Activated CD8-positive, alpha-beta memory T cell treated with anti-CD3 and anti-CD28 coated beads for 1 hour (primary cell): Measurements from ENCODE around the gene CTNNA3.

Experiments
- DNase-seq, 2 donors: peaks; one replicate each; pipeline ENCODE4 v3.0.0-alpha.2; 2020; ENCODE audit warnings: low read depth in 1 of 2; ENCODE audit errors: extremely low read depth in 1 of 2

The CTNNA3 gene

GRCh38 chr10:66058594-66058993, 1637.4 kb downstream of the CTNNA3 start:
- DNase-seq: no peak

GRCh38 chr10:66049335-66049734, 1646.7 kb downstream of the CTNNA3 start:
- no peak for DNase-seq

GRCh38 chr10:66045859-66046258, 1650.1 kb downstream of the CTNNA3 start:
- no peak for DNase-seq

- DNase-seq: no peak
Measured at GRCh38 chr10:66041771-66042170, 1654.2 kb downstream of the CTNNA3 start.

GRCh38 chr10:66038623-66039022, 1657.4 kb downstream of the CTNNA3 start:
- no peak for DNase-seq

- no peak for DNase-seq
Measured at GRCh38 chr10:66026321-66026720, 1669.7 kb downstream of the CTNNA3 start.

GRCh38 chr10:66025186-66025585, 1670.8 kb downstream of the CTNNA3 start:
- no peak for DNase-seq

GRCh38 chr10:66021423-66021822, 1674.6 kb downstream of the CTNNA3 start:
- no peak for DNase-seq

GRCh38 chr10:66008221-66008620, 1687.8 kb downstream of the CTNNA3 start:
- DNase-seq: no peak

- no peak for DNase-seq
Measured at GRCh38 chr10:66006411-66006810, 1689.6 kb downstream of the CTNNA3 start.

- no peak for DNase-seq
Measured at GRCh38 chr10:65993451-65993850, 1702.5 kb downstream of the CTNNA3 start.

GRCh38 chr10:65968871-65969270, 1727.1 kb downstream of the CTNNA3 start:
- DNase-seq: no peak

GRCh38 chr10:65968437-65968836, 1727.6 kb downstream of the CTNNA3 start:
- no peak for DNase-seq

- no peak for DNase-seq
Measured at GRCh38 chr10:65964205-65964604, 1731.8 kb downstream of the CTNNA3 start.

- DNase-seq: no peak
Measured at GRCh38 chr10:65952086-65952485, 1743.9 kb downstream of the CTNNA3 start.

GRCh38 chr10:65950075-65950474, 1745.9 kb downstream of the CTNNA3 start:
- DNase-seq: no peak

- DNase-seq: no peak
Measured at GRCh38 chr10:65949526-65949925, 1746.5 kb downstream of the CTNNA3 start.

GRCh38 chr10:65945061-65945460, 1750.9 kb downstream of the CTNNA3 start:
- DNase-seq: no peak

GRCh38 chr10:65943451-65943850, 1752.5 kb downstream of the CTNNA3 start:
- no peak for DNase-seq

GRCh38 chr10:65940816-65941662, 1755.0 kb downstream of the CTNNA3 start:
- no peak for DNase-seq

- DNase-seq: no peak
Measured at GRCh38 chr10:65940105-65940504, 1755.9 kb downstream of the CTNNA3 start.

- no peak for DNase-seq
Measured at GRCh38 chr10:65931291-65932070, 1764.5 kb downstream of the CTNNA3 start.
